BLaER1 (cell line): ENCODE data around the gene SCO2.
A peak's percentile ranks its signal among the peaks of the same experiment; 100 is the strongest.

Experiments used
- H3K27ac ChIP-seq: shearing (Covaris generic); formaldehyde crosslinking; 2 replicates; pipeline ENCODE4 v1.8.1; 2022
- H3K27me3 ChIP-seq: shearing (Covaris generic); formaldehyde crosslinking; 2 replicates; pipeline ENCODE4 v1.8.1; 2022
- H3K36me3 ChIP-seq: shearing (Covaris generic); formaldehyde crosslinking; 2 replicates; pipeline ENCODE4 v1.8.1; 2022
- H3K4me1 ChIP-seq: shearing (Covaris generic); formaldehyde crosslinking; 2 replicates; pipeline ENCODE4 v1.8.1; 2022
- H3K4me2 ChIP-seq: shearing (Covaris generic); formaldehyde crosslinking; 2 replicates; pipeline ENCODE4 v1.8.1; 2022
- H3K4me3 ChIP-seq: shearing (Covaris generic); formaldehyde crosslinking; 2 replicates; pipeline ENCODE4 v1.8.1; 2022
- H3K9ac ChIP-seq: shearing (Covaris generic); formaldehyde crosslinking; 2 replicates; pipeline ENCODE4 v1.8.1; 2022
- H3K9me3 ChIP-seq: shearing (Covaris generic); formaldehyde crosslinking; 2 replicates; pipeline ENCODE4 v1.8.1; 2022
- H4K20me1 ChIP-seq: shearing (Covaris generic); formaldehyde crosslinking; 2 replicates; pipeline ENCODE4 v1.8.1; 2022
- Cebpa-rat ChIP-seq: shearing (Covaris generic); IDR thresholded peaks from 2 replicates; pipeline ENCODE4 v1.8.1; 2022

Gene SCO2

GRCh38 chr22:50508897-50509296 lies 16.5 kb downstream of the SCO2 start:
- no peaks in the 10 kb centered on the region for H3K27me3 ChIP-seq
- peak overlapping the region; percentile 87 for H3K9ac ChIP-seq
- peak overlapping the region; percentile 73 for H3K4me3 ChIP-seq
- H3K4me1 ChIP-seq: peaks cover 48% of the 10 kb centered on the region
- H3K36me3 ChIP-seq: peaks cover 49% of the 10 kb centered on the region
- no peaks in the 10 kb centered on the region for H3K9me3 ChIP-seq
- H3K27ac ChIP-seq: peak overlapping the region; percentile 87; the same call in 1 of the 2 replicates
- H4K20me1 ChIP-seq: peaks cover 61% of the 10 kb centered on the region
- peak overlapping the region; percentile 96 for H3K4me2 ChIP-seq
- no peak for TF ChIP-seq Cebpa-rat

- H3K4me1 ChIP-seq: peaks cover 48% of the 10 kb centered on the region
- peak within 1 kb of the TSS; percentile 94 for H3K4me3 ChIP-seq
- H4K20me1 ChIP-seq: peaks cover 55% of the 10 kb centered on the region
- H3K27ac ChIP-seq: peak within 1 kb of the TSS; percentile 89
- H3K9me3 ChIP-seq: no peaks in the 10 kb centered on the region
- H3K36me3 ChIP-seq: peaks cover 49% of the 10 kb centered on the region
- no peak for TF ChIP-seq Cebpa-rat
- H3K27me3 ChIP-seq: no peaks in the 10 kb centered on the region
- H3K9ac ChIP-seq: peak within 1 kb of the TSS; percentile 92
- peak within 1 kb of the TSS; percentile 99 for H3K4me2 ChIP-seq
Measured at GRCh38 chr22:50507991-50508884, 17.2 kb downstream of the SCO2 start, which contains the start of gene NCAPH2. NCAPH2 (plus strand) TSS chr22:50508224; CDS start chr22:50508338, 114 bp downstream.

GRCh38 chr22:50507421-50507990 lies 17.9 kb downstream of the SCO2 start, which contains the start of gene LMF2:
LMF2 (minus strand) TSS chr22:50507702; CDS start chr22:50507675, 27 bp downstream.
- Histone ChIP-seq H3K4me3 (peak within 1 kb of the TSS; percentile 94), H3K9me3 (no peaks in the 10 kb centered on the region), H3K4me1 (peaks cover 56% of the 10 kb centered on the region), H3K4me2 (peak within 1 kb of the TSS; percentile 99), H3K9ac (peak within 1 kb of the TSS; percentile 92), H3K27me3 (no peaks in the 10 kb centered on the region), H3K27ac (peak within 1 kb of the TSS; percentile 89), H3K36me3 (peaks cover 49% of the 10 kb centered on the region), H4K20me1 (peaks cover 55% of the 10 kb centered on the region)
- TF ChIP-seq Cebpa-rat: no peak

GRCh38 chr22:50506611-50507420 lies 18.6 kb downstream of the SCO2 start:
- Histone ChIP-seq H3K9me3 (no peaks in the 10 kb centered on the region), H3K9ac (peak overlapping the region; percentile 92), H4K20me1 (peaks cover 56% of the 10 kb centered on the region), H3K4me1 (peaks cover 57% of the 10 kb centered on the region), H3K36me3 (peaks cover 49% of the 10 kb centered on the region), H3K27me3 (no peaks in the 10 kb centered on the region), H3K27ac (peak overlapping the region; percentile 89), H3K4me3 (peak overlapping the region; percentile 94), H3K4me2 (peak overlapping the region; percentile 99)
- TF ChIP-seq Cebpa-rat: no peak

GRCh38 chr22:50505776-50506610 lies 19.4 kb downstream of the SCO2 start:
- peak overlapping the region; percentile 94 for H3K4me3 ChIP-seq
- H4K20me1 ChIP-seq: peaks cover 56% of the 10 kb centered on the region
- peak overlapping the region; percentile 92 for H3K9ac ChIP-seq
- H3K9me3 ChIP-seq: no peaks in the 10 kb centered on the region
- peak overlapping the region; percentile 89 for H3K27ac ChIP-seq
- H3K36me3 ChIP-seq: peaks cover 45% of the 10 kb centered on the region
- peaks cover 57% of the 10 kb centered on the region for H3K4me1 ChIP-seq
- peak overlapping the region; percentile 99 for H3K4me2 ChIP-seq
- no peak for TF ChIP-seq Cebpa-rat
- no peaks in the 10 kb centered on the region for H3K27me3 ChIP-seq

- peak overlapping the region; percentile 89 for H3K27ac ChIP-seq
- no peak for TF ChIP-seq Cebpa-rat
- peak overlapping the region; percentile 92 for H3K9ac ChIP-seq
- no peaks in the 10 kb centered on the region for H3K27me3 ChIP-seq
- H3K4me2 ChIP-seq: peak overlapping the region; percentile 99
- H3K4me1 ChIP-seq: peaks cover 55% of the 10 kb centered on the region
- peaks cover 41% of the 10 kb centered on the region for H3K36me3 ChIP-seq
- H3K4me3 ChIP-seq: no peak overlapping the region
- H4K20me1 ChIP-seq: peaks cover 56% of the 10 kb centered on the region
- no peaks in the 10 kb centered on the region for H3K9me3 ChIP-seq
Measured at GRCh38 chr22:50505276-50505775, 20.1 kb downstream of the SCO2 start.

- H3K27ac ChIP-seq: peak overlapping the region; percentile 89
- H3K36me3 ChIP-seq: peaks cover 35% of the 10 kb centered on the region
- H3K9ac ChIP-seq: no peak overlapping the region; the same call in 1 of the 2 replicates
Measured at GRCh38 chr22:50504369-50505211, 20.8 kb downstream of the SCO2 start.

More at GRCh38 chr22:50504369-50505211, 20.8 kb downstream of the SCO2 start:
- Histone ChIP-seq H4K20me1 (peaks cover 50% of the 10 kb centered on the region), H3K4me2 (peak overlapping the region; percentile 99; the same call in 1 of the 2 replicates), H3K27me3 (no peaks in the 10 kb centered on the region), H3K4me3 (no peak overlapping the region), H3K4me1 (peaks cover 48% of the 10 kb centered on the region), H3K9me3 (no peaks in the 10 kb centered on the region)
- TF ChIP-seq Cebpa-rat: no peak
